HEK293 (cell line): ENCODE results near the gene CTCFL.

ENCODE experiments used
- CTCF ChIA-PET: fragments of 350-600 bp; formaldehyde crosslinking; extraction: SDS; loops from one replicate; lab custom pipeline; 2021; ENCODE audit warnings: antibody characterized with exemption; lab: Yijun Ruan, JAX
- POLR2A ChIA-PET: fragments of 300-600 bp; formaldehyde crosslinking; extraction: SDS; loops from one replicate; lab custom pipeline; 2020; ENCODE audit warnings: antibody characterized with exemption, inconsistent platforms; lab: Yijun Ruan, JAX
- H3K27ac ChIP-seq: fragments of 200-500 bp; sonication (Bioruptor generic); 2 replicates; pipeline ENCODE4 v1.5.1; 2014; ENCODE audit warnings: low read depth, low read length, control low read depth, inconsistent platforms; ENCODE audit errors: extremely low read depth
- H3K36me3 ChIP-seq, 2 experiments: fragments of 200-500 bp in 1 of 2; sonication (Bioruptor generic) in 1 of 2; 1 replicate in 1 of 2; 2 replicates in 1 of 2; pipeline ENCODE4 v1.5.1; 2014 to 2017; ENCODE audit warnings: inconsistent platforms in 2 of 2, low read length in 2 of 2; ENCODE audit not compliant: control insufficient read depth in 2 of 2, insufficient read depth in 1 of 2
- H3K4me1 ChIP-seq: fragments of 200-500 bp; sonication (Bioruptor generic); 2 replicates; pipeline ENCODE4 v1.5.1; 2014; ENCODE audit warnings: mild to moderate bottlenecking, low read length, inconsistent platforms; ENCODE audit not compliant: control insufficient read depth, insufficient read depth
- H3K4me3 ChIP-seq: 2 replicates; pipeline ENCODE4 v1.5.1; 2011; ENCODE audit warnings: low read depth, mild to moderate bottlenecking, control low read depth, low read length, moderate library complexity
- H3K9me3 ChIP-seq: fragments of 200-500 bp; sonication (Bioruptor generic); 2 replicates; pipeline ENCODE4 v1.5.1; 2014; ENCODE audit warnings: low read depth, low read length, inconsistent platforms; ENCODE audit not compliant: control insufficient read depth, insufficient read depth
- HOXD13 ChIP-seq: sonication (generic); formaldehyde crosslinking; IDR thresholded peaks from 2 replicates; pipeline ENCODE4 v1.8.0; 2022; ENCODE audit warnings: missing genetic modification reagents, borderline replicate concordance
- MEIS1 ChIP-seq: sonication (generic); formaldehyde crosslinking; IDR thresholded peaks from 2 replicates; pipeline ENCODE4 v1.8.1; 2022; ENCODE audit warnings: missing genetic modification reagents, mild to moderate bottlenecking, borderline replicate concordance
- ZBTB17 ChIP-seq: fragments of 450-650 bp; formaldehyde crosslinking; IDR thresholded peaks from 2 replicates; pipeline ENCODE4 v1.5.1; 2016; ENCODE audit warnings: missing biosample characterization, missing genetic modification characterization
- ZNF114 ChIP-seq: fragments of 450-650 bp; formaldehyde crosslinking; IDR thresholded peaks from 2 replicates; pipeline ENCODE4 v1.5.0; 2017; ENCODE audit warnings: missing biosample characterization, missing genetic modification characterization
- ZNF138 ChIP-seq: fragments of 450-650 bp; formaldehyde crosslinking; IDR thresholded peaks from 2 replicates; pipeline ENCODE4 v1.5.1; 2016; ENCODE audit warnings: missing biosample characterization, missing genetic modification characterization, borderline replicate concordance
- ZNF146 ChIP-seq: fragments of 450-650 bp; formaldehyde crosslinking; IDR thresholded peaks from 2 replicates; pipeline ENCODE4 v1.5.1; 2016; ENCODE audit warnings: missing biosample characterization, missing genetic modification characterization
- ZNF175 ChIP-seq: fragments of 450-650 bp; formaldehyde crosslinking; IDR thresholded peaks from 2 replicates; pipeline ENCODE4 v1.5.1; 2016; ENCODE audit warnings: missing biosample characterization, missing genetic modification characterization
- ZNF2 ChIP-seq: fragments of 450-650 bp; formaldehyde crosslinking; IDR thresholded peaks from 2 replicates; pipeline ENCODE4 v1.5.1; 2016; ENCODE audit warnings: missing biosample characterization, missing genetic modification characterization
- ZNF211 ChIP-seq: fragments of 450-650 bp; formaldehyde crosslinking; IDR thresholded peaks from 2 replicates; pipeline ENCODE4 v1.5.1; 2016; ENCODE audit warnings: low read depth, missing biosample characterization, missing genetic modification characterization
- ZNF214 ChIP-seq: fragments of 450-650 bp; formaldehyde crosslinking; IDR thresholded peaks from 2 replicates; pipeline ENCODE4 v1.5.1; 2017; ENCODE audit warnings: missing biosample characterization, mild to moderate bottlenecking, missing genetic modification characterization, borderline replicate concordance
- ZNF239 ChIP-seq: fragments of 450-650 bp; formaldehyde crosslinking; IDR thresholded peaks from 2 replicates; pipeline ENCODE4 v1.5.1; 2016; ENCODE audit warnings: missing biosample characterization, missing genetic modification characterization
- ZNF274 ChIP-seq, 2 experiments: fragments of 200-500 bp in 1 of 2; fragments of 450-650 bp in 1 of 2; sonication (Bioruptor generic) in 1 of 2; formaldehyde crosslinking in 1 of 2; IDR thresholded peaks; 2 replicates each; pipeline versions ENCODE4 v1.5.1 to v1.6.1; 2014 to 2016; ENCODE audit warnings: borderline replicate concordance in 1 of 2, inconsistent platforms in 1 of 2, low read length in 1 of 2, missing biosample characterization in 1 of 2, missing genetic modification characterization in 1 of 2
- ZNF530 ChIP-seq: fragments of 450-650 bp; formaldehyde crosslinking; IDR thresholded peaks from 2 replicates; pipeline ENCODE4 v1.5.1; 2016; ENCODE audit warnings: low read depth, missing biosample characterization, missing genetic modification characterization
- ZNF610 ChIP-seq: fragments of 450-650 bp; formaldehyde crosslinking; IDR thresholded peaks from 2 replicates; pipeline ENCODE4 v1.5.1; 2016; ENCODE audit warnings: missing biosample characterization, missing genetic modification characterization, borderline replicate concordance
- ZNF747 ChIP-seq: fragments of 450-650 bp; formaldehyde crosslinking; IDR thresholded peaks from 2 replicates; pipeline ENCODE4 v1.5.1; 2016; ENCODE audit warnings: missing biosample characterization, missing genetic modification characterization
- ZNF777 ChIP-seq: fragments of 450-650 bp; formaldehyde crosslinking; IDR thresholded peaks from 2 replicates; pipeline ENCODE4 v1.5.1; 2017; ENCODE audit warnings: missing biosample characterization, missing genetic modification characterization, borderline replicate concordance
- ZNF791 ChIP-seq: fragments of 450-650 bp; formaldehyde crosslinking; IDR thresholded peaks from 2 replicates; pipeline ENCODE4 v1.5.1; 2016; ENCODE audit warnings: missing biosample characterization, missing genetic modification characterization
- ZSCAN23 ChIP-seq: fragments of 450-650 bp; formaldehyde crosslinking; IDR thresholded peaks from 2 replicates; pipeline ENCODE4 v1.5.1; 2016; ENCODE audit warnings: missing biosample characterization, missing genetic modification characterization
- TF ChIP-seq, protein P1 (sequence below): fragments of 450-650 bp; formaldehyde crosslinking; IDR thresholded peaks from 2 replicates; pipeline ENCODE4 v1.5.1; 2016; ENCODE audit warnings: missing biosample characterization, missing genetic modification characterization
- TF ChIP-seq, protein P2 (sequence below): fragments of 450-650 bp; formaldehyde crosslinking; IDR thresholded peaks from 2 replicates; pipeline ENCODE4; 2016; ENCODE audit warnings: missing biosample characterization, missing genetic modification characterization
- TF ChIP-seq, protein P3 (sequence below): fragments of 450-650 bp; formaldehyde crosslinking; IDR thresholded peaks from 2 replicates; pipeline ENCODE4 v1.5.1; 2017; ENCODE audit warnings: missing biosample characterization, missing genetic modification characterization

Gene CTCFL

DNA sequence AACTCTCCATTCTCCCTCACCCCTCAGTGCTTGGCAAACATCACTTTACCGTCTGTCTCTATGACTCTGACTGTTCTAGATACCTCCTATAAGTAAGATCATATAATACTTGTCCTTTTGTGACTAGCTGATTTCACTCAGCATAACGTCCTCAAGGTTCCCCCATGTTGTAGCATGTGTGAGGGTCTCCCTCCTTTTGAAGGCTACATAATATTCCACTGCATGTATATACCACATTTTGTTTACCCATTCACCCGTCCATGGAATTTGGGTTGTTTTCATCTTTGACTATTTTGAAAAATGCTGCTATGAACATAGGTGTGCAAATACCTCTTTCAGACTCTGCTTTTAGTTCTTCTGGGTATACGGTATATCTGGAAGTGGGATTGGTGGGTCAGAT is 28.3 kb downstream of the CTCFL start:
- no peak overlapping the region for H3K27ac ChIP-seq
- peaks cover 3% of the 10 kb centered on the region; the same call in 1 of the 2 replicates for H3K4me1 ChIP-seq
- CTCF ChIA-PET, result interaction anchor here (0.6 to 2.1 kb wide), 9 partner anchors 13 to 151 kb away, joined by 3 to 16 read pairs (median 4); no protein-coding TSS in a partner anchor
- POLR2A ChIA-PET, result no interaction called here
- H3K36me3 ChIP-seq, result no peaks in the 10 kb centered on the region
- H3K4me3 ChIP-seq, result no peak overlapping the region
- H3K9me3 ChIP-seq, result no peaks in the 10 kb centered on the region
- TF ChIP-seq ZNF146 (tag by site-specific recombination), result peak; percentile 85
- TF ChIP-seq ZNF2 (tag by site-specific recombination), result no peak
- no peak for TF ChIP-seq ZNF777 (tag by site-specific recombination)
- TF ChIP-seq ZNF211 (tag by site-specific recombination), result no peak
- TF ChIP-seq, protein P1, sequence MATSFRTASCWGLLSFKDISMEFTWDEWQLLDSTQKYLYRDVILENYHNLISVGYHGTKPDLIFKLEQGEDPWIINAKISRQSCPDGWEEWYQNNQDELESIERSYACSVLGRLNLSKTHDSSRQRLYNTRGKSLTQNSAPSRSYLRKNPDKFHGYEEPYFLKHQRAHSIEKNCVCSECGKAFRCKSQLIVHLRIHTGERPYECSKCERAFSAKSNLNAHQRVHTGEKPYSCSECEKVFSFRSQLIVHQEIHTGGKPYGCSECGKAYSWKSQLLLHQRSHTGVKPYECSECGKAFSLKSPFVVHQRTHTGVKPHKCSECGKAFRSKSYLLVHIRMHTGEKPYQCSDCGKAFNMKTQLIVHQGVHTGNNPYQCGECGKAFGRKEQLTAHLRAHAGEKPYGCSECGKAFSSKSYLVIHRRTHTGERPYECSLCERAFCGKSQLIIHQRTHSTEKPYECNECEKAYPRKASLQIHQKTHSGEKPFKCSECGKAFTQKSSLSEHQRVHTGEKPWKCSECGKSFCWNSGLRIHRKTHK (tag by site-specific recombination), result no peak
- no peak for TF ChIP-seq ZBTB17 (tag by site-specific recombination)
- no peak for TF ChIP-seq ZSCAN23 (tag by site-specific recombination)

DNA sequence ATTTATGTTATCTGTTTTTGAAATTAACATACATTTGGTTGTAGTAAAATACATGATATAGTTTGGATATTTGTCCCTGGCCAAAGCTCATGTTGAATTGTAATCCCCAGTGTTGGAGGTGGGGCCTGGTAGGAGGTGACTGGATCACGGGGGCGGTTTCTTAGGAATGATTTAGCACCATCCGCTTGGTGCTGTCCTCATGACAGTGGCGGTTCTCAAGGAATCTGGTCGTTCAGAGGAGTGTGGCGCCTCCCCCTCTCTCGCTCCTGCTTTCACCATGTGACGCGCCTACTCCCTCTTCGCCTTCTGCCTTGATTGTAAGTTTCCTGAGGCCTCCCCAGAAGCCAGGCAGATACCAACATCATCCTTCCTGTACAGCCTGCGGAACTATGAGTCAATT is 29.0 kb downstream of the CTCFL start:
- no peaks in the 10 kb centered on the region for H3K9me3 ChIP-seq
- H3K27ac ChIP-seq, result no peak overlapping the region
- H3K4me3 ChIP-seq, result no peak overlapping the region
- CTCF ChIA-PET, result interaction anchor here (0.6 to 2.1 kb wide), 18 partner anchors 8 to 151 kb away, joined by 3 to 16 read pairs (median 4); no protein-coding TSS in a partner anchor
- POLR2A ChIA-PET, result no interaction called here
- H3K36me3 ChIP-seq, result no peaks in the 10 kb centered on the region
- peaks cover 3% of the 10 kb centered on the region; the same call in 1 of the 2 replicates for H3K4me1 ChIP-seq
- TF ChIP-seq, protein P2, sequence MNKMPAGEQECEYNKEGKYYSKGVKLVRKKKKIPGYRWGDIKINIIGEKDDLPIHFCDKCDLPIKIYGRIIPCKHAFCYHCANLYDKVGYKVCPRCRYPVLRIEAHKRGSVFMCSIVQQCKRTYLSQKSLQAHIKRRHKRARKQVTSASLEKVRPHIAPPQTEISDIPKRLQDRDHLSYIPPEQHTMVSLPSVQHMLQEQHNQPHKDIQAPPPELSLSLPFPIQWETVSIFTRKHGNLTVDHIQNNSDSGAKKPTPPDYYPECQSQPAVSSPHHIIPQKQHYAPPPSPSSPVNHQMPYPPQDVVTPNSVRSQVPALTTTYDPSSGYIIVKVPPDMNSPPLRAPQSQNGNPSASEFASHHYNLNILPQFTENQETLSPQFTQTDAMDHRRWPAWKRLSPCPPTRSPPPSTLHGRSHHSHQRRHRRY (tag by site-specific recombination), result no peak
- no peak for TF ChIP-seq ZNF239 (tag by site-specific recombination)
- no peak for TF ChIP-seq ZNF114
- no peak for TF ChIP-seq ZNF530
- no peak for TF ChIP-seq MEIS1 (CRISPR knock-in tag)
- TF ChIP-seq ZBTB17 (tag by site-specific recombination), result no peak
- TF ChIP-seq ZNF175 (tag by site-specific recombination), result no peak

DNA sequence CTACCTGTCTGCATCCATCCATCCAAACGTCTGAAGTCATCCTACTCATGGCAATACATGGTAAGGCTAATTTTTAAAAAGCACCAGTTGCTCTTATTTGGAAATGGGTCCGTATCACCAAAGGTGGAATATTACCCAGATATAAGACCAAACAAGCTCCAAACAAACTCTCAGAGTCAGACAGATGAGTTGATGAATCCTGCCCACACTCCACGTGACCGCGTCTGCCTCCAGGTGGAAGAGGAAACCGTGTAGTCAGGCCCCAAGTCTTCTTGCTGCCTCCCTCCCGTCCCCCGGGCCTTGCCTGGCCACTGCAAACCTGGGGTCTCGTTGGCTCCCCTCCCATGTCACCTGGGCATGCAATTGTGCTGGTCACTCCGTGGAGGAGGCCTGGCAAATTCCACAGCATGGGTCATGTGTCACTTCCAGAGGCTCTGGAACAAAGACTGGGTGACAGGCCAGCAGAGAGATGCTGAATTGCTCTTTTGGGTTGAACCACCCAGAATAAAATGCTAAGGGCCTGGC is 31.8 kb downstream of the CTCFL start:
- Histone ChIP-seq H3K4me1 (no peaks in the 10 kb centered on the region), H3K4me3 (no peak overlapping the region), H3K9me3 (no peaks in the 10 kb centered on the region), H3K27ac (no peak overlapping the region), H3K36me3 (no peaks in the 10 kb centered on the region)
- POLR2A ChIA-PET, result interaction anchor here (1.5 kb wide), 1 partner anchor 106 kb away, joined by 3 read pairs; no protein-coding TSS in a partner anchor
- TF ChIP-seq ZNF791 (tag by site-specific recombination) (no peak), ZNF138 (tag by site-specific recombination) (no peak), ZNF610 (no peak), HOXD13 (no peak), ZNF214 (tag by site-specific recombination) (no peak), ZNF747 (no peak), ZNF274 (IDR thresholded peaks at IDR 0.05; ENCODE audit: low read length) (no peak), ZNF274 (tag by site-specific recombination; IDR thresholded peaks at IDR 0.05; ENCODE audit: borderline replicate concordance) (no peak)
- TF ChIP-seq, protein P3, sequence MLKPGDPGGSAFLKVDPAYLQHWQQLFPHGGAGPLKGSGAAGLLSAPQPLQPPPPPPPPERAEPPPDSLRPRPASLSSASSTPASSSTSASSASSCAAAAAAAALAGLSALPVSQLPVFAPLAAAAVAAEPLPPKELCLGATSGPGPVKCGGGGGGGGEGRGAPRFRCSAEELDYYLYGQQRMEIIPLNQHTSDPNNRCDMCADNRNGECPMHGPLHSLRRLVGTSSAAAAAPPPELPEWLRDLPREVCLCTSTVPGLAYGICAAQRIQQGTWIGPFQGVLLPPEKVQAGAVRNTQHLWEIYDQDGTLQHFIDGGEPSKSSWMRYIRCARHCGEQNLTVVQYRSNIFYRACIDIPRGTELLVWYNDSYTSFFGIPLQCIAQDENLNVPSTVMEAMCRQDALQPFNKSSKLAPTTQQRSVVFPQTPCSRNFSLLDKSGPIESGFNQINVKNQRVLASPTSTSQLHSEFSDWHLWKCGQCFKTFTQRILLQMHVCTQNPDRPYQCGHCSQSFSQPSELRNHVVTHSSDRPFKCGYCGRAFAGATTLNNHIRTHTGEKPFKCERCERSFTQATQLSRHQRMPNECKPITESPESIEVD, result no peak
- CTCF ChIA-PET, result interaction anchor here (0.6 to 2.4 kb wide), 5 partner anchors 10 to 1052 kb away, joined by 3 to 7 read pairs (median 3); no protein-coding TSS in a partner anchor
